Activated naive CD4-positive, alpha-beta T cell treated with anti-CD3 and anti-CD28 coated beads for 36 hours (primary cell): ENCODE measurements around the gene FRMD4A. TPM values are rescaled to one million over a fixed set of nuclear protein-coding genes. Genes with fewer than 3 reads are reported as not detected.

Experiments
- CTCF ChIA-PET: fragments of 350-600 bp; sonication (Branson Sonifier 250); formaldehyde crosslinking; loops from one replicate; lab custom pipeline; 2021; ENCODE audit warnings: antibody characterized with exemption; lab: Charles Lee
- DNase-seq: peaks from one replicate; pipeline ENCODE4 v3.0.0-alpha.2; 2020
- H3K27ac Mint-ChIP-seq: one replicate; pipeline ENCODE4 v1.8.0; 2021; ENCODE audit warnings: mild to moderate bottlenecking, mixed read lengths
- H3K27me3 Mint-ChIP-seq: one replicate; pipeline ENCODE4 v1.8.0; 2021; ENCODE audit warnings: low read depth, mixed read lengths
- H3K36me3 Mint-ChIP-seq: one replicate; pipeline ENCODE4 v1.8.0; 2021; ENCODE audit warnings: low read depth, mixed read lengths
- H3K4me1 Mint-ChIP-seq: one replicate; pipeline ENCODE4 v1.8.0; 2021; ENCODE audit warnings: low read depth, mixed read lengths
- H3K4me3 Mint-ChIP-seq: one replicate; pipeline ENCODE4 v1.8.0; 2021; ENCODE audit warnings: mild to moderate bottlenecking, moderate library complexity, mixed read lengths
- H3K9me3 Mint-ChIP-seq: one replicate; pipeline ENCODE4 v1.8.0; 2021; ENCODE audit warnings: mixed read lengths
- intact Hi-C: fragments of 100-400 bp; cut with micrococcal nuclease; formaldehyde crosslinking; loops from one replicate; pipeline ENCODE4 v1.15.1; 2023
- total RNA-seq, 2 experiments: library from RNA; stranded (reverse); gene quantifications; one replicate each; pipeline ENCODE4 v1.2.3, GENCODE V29; 2021

Gene FRMD4A
- total RNA-seq, 2 experiments from 2014 or later, result 0.69 to 1.1 TPM

DNA sequence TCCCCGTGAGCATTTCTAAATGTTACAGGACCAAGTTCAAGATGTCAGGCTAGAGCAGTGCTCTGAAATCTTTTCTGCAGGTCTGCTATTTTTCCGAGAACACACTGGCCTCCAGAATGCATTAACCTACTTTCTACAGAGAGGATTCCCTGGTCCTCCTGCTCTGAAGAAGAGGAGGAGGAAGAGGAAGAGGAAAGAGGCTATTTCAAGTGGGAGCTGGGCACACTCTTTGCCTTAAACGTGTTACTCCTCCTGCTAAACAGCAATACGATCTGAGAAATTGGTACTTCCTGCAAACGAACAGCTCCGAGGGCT lies 157.4 kb downstream of the FRMD4A start:
- no peak for DNase-seq
- H3K36me3 Mint-ChIP-seq, result no peaks in the 10 kb centered on the region
- H3K4me1 Mint-ChIP-seq, result peaks cover 15% of the 10 kb centered on the region
- H3K27ac Mint-ChIP-seq, result no peak overlapping the region
- intact Hi-C loops, result no loop called here
- CTCF ChIA-PET, result no interaction called here
- peaks cover 61% of the 10 kb centered on the region for H3K27me3 Mint-ChIP-seq
- H3K4me3 Mint-ChIP-seq, result peak overlapping the region; percentile 66
- H3K9me3 Mint-ChIP-seq, result no peaks in the 10 kb centered on the region

DNA sequence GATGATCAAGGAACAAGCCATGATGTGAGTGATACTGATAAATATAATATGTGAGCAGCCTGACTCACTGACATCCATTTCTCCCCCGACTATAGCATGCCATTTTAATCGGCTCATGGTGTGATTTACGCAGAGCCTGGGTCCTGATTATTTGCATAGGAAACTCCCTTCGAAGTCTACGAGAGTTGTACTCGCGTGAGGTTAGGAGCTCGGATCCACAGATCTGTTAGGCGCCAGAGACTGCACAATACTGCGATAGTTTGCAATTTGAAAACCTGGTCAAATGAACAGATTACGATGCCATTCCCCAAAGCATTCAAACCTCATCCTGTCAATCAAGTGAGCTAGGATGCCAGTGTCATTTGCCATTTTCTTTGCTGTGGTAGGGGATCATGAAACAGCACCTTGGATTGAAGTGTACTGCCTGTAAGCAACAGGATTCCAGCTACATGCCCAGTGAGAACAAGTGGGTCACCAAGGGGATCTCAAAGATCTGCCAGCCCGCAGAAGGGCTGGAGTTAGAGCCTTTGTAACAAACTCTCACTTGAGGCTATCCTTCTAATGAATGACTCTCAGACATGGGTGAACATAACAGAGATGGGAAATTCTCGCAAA lies 158.3 kb downstream of the FRMD4A start:
- CTCF ChIA-PET, result no interaction called here
- Mint-ChIP-seq H3K9me3 (no peaks in the 10 kb centered on the region), H3K27me3 (peaks cover 63% of the 10 kb centered on the region), H3K27ac (no peak overlapping the region), H3K4me3 (no peak overlapping the region), H3K36me3 (no peaks in the 10 kb centered on the region), H3K4me1 (peaks cover 15% of the 10 kb centered on the region)
- intact Hi-C loops, result no loop called here
- DNase-seq, result no peak

DNA sequence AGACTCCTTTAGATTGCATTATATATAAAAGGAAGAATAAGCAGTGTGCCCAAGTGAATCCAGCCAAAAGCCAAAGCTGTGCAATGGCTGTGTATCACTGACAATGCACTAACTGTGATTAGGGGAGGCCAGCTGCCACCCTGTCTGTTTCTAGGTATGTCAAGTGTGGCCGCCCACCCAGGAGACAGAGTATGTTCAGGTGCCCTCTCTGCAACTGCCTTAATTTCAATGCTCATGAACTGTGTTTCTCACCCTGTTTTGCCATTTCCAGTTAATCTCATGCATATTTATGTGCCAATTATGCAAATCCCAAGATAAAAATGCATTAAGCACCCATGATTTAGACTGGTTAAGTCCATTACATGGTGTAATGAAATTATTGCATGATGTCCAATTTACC lies 159.4 kb downstream of the FRMD4A start:
- Mint-ChIP-seq H3K4me3 (no peak overlapping the region), H3K36me3 (no peaks in the 10 kb centered on the region), H3K9me3 (no peaks in the 10 kb centered on the region), H3K27me3 (peaks cover 60% of the 10 kb centered on the region), H3K4me1 (peaks cover 15% of the 10 kb centered on the region), H3K27ac (no peak overlapping the region)
- intact Hi-C loops, result no loop called here
- CTCF ChIA-PET, result no interaction called here
- DNase-seq, result no peak

DNA sequence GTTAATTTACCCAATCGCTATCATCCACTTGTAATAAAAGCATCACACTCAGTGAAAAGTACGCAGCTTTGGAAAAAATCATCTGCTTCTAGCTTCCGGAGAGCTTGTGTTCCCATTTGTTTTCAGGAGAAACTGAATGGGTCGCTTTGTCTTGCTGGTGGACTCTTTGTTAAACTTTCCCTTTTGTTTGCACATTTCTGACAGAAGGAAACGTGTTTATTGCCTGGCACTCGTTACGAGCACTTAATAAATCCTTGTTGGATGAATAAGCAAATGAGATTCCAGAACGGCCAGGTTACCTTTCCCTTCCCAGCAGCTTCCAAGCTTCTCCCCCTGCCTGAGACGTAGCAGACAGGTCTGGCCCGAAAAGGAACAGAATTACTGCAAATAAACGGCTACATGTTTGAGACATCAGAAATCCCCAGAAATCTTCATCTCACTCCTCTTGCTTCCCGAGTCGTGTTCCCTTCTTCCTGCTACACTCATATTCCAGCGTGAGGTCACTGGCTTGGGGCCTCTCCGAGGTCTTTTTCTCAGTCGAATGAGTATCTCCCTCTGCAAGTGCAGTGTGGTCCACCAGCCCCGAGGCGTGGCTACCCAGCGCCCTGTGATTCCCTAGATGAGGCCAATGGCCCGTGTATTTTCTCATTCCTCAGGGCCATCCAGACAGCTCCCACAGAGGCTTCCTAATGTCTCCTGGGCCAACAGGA lies 167.2 kb downstream of the FRMD4A start:
- intact Hi-C loops, result no loop called here
- CTCF ChIA-PET, result no interaction called here
- H3K36me3 Mint-ChIP-seq, result no peaks in the 10 kb centered on the region
- no peak for DNase-seq
- H3K4me1 Mint-ChIP-seq, result no peaks in the 10 kb centered on the region
- no peaks in the 10 kb centered on the region for H3K9me3 Mint-ChIP-seq
- H3K4me3 Mint-ChIP-seq, result no peak overlapping the region
- no peak overlapping the region for H3K27ac Mint-ChIP-seq
- peaks cover 27% of the 10 kb centered on the region for H3K27me3 Mint-ChIP-seq

DNA sequence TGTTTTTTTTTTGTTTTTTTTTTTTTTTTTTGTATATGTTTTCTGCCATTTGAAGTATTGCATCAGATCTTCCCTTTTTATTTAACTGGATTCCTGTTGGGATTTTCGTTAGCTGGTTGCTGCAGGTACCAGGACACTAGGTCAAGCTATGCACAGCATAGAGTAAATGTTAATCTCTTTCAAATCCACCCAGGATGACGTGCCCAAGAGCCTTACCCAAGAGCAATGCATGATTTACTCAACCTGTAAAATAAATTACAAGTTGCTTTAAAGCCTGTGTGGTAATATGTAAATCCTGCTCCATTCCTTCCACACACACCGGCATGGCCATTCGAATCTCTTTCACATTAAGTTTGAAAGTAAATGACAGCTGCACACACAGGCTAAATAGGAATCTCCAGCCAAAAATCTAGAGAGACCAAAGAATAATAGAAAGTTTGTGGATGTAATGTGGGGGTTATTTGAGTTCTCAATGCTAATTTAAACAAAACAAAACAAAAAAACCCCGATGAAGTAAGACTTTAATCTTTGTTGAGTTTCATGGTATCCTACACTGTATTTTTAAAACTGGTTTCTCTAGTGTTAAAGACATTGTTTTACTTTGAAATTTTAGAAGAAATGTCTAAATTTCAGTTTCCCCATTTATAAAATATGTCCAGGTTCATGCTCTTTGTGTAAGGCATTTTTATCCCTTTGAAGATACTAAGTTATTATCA lies 167.9 kb downstream of the FRMD4A start:
- H3K36me3 Mint-ChIP-seq, result no peaks in the 10 kb centered on the region
- intact Hi-C loops, result no loop called here
- H3K9me3 Mint-ChIP-seq, result no peaks in the 10 kb centered on the region
- H3K4me1 Mint-ChIP-seq, result no peaks in the 10 kb centered on the region
- H3K4me3 Mint-ChIP-seq, result no peak overlapping the region
- DNase-seq, result no peak
- CTCF ChIA-PET, result no interaction called here
- peaks cover 31% of the 10 kb centered on the region for H3K27me3 Mint-ChIP-seq
- no peak overlapping the region for H3K27ac Mint-ChIP-seq

DNA sequence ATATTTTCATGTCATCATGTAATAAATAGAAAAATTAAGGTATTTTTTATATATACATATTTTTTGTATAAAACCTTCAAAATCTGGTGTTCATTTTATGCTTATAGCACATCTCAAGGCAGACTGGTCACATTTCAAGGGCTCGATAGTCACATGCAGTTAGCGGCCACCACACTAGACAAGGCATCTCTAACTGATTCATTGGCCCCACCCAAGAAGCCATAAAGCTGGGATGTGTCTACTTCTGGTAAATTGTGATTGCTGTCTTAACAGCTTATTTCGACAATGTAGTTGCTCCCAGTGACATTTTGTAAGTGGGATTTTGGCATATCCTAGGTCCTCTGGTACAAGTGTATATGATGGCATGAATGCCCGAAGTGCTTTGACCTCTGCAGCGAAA lies 168.7 kb downstream of the FRMD4A start:
- H3K36me3 Mint-ChIP-seq, result no peaks in the 10 kb centered on the region
- H3K4me1 Mint-ChIP-seq, result no peaks in the 10 kb centered on the region
- no peak overlapping the region for H3K4me3 Mint-ChIP-seq
- no peak for DNase-seq
- H3K9me3 Mint-ChIP-seq, result no peaks in the 10 kb centered on the region
- H3K27ac Mint-ChIP-seq, result no peak overlapping the region
- CTCF ChIA-PET, result no interaction called here
- H3K27me3 Mint-ChIP-seq, result peaks cover 29% of the 10 kb centered on the region
- intact Hi-C loops, result no loop called here

DNA sequence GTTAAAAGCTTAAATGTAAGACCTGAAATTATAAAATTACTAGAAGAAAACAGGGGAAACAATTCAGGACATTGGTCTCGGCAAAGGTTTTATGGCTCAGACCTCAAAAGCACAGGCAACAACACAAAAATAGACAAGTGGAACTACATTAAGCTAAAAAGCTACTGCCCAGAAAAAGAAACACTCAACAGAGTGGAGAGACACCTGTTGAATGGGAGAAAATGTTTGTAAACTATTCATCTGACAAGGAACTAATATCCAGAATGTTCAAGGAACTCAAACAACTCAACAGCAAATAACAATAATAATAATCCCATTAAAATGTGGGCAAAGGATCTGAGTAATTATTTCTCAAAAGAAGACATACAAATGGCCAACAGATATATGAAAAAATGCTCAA lies 170.4 kb downstream of the FRMD4A start:
- no peak overlapping the region for H3K4me3 Mint-ChIP-seq
- CTCF ChIA-PET, result no interaction called here
- intact Hi-C loops, result no loop called here
- no peaks in the 10 kb centered on the region for H3K4me1 Mint-ChIP-seq
- H3K9me3 Mint-ChIP-seq, result peaks cover 1% of the 10 kb centered on the region
- no peak for DNase-seq
- H3K27me3 Mint-ChIP-seq, result peaks cover 27% of the 10 kb centered on the region
- H3K36me3 Mint-ChIP-seq, result no peaks in the 10 kb centered on the region
- no peak overlapping the region for H3K27ac Mint-ChIP-seq

DNA sequence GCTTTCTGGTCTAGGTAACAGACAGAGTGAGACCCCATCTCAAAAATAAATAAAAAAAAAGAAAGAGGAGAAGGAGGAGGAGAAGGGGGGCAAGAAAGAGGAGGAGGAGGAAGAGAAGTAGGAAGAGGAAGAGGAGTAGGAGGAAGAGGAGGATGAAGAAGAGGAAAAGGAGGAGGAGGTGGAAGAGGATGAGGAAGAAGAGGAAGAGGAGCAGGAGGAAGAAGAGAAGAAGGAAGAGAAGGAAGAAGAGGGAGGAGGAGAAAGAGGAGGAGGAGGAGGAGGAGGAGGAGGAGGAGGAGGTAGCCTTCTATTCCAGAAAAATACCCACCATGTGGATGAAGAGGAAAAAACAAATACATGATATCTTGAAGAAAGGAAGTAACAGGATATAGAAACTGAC lies 172.1 kb downstream of the FRMD4A start:
- no peak overlapping the region for H3K27ac Mint-ChIP-seq
- no peak for DNase-seq
- no peaks in the 10 kb centered on the region for H3K36me3 Mint-ChIP-seq
- CTCF ChIA-PET, result no interaction called here
- H3K4me3 Mint-ChIP-seq, result no peak overlapping the region
- peaks cover 25% of the 10 kb centered on the region for H3K27me3 Mint-ChIP-seq
- peaks cover 1% of the 10 kb centered on the region for H3K9me3 Mint-ChIP-seq
- H3K4me1 Mint-ChIP-seq, result no peaks in the 10 kb centered on the region
- intact Hi-C loops, result no loop called here

DNA sequence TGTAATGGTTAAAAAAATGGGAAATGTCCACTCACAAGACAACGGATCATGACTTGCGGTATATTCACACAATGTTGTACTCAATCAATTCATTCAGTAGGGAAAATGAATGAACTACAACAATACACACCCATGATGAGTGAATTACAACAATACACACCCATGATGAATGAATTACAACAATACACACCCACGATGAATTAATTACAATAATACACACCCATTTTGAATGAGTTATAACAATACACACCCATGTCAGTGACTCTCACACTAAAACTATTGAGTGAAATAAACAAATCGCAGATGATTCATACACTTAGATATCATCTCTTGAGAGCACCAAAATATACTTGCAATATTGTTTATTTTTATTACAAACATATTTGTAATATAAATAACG lies 174.6 kb downstream of the FRMD4A start:
- DNase-seq, result no peak
- no peaks in the 10 kb centered on the region for H3K36me3 Mint-ChIP-seq
- intact Hi-C loops, result no loop called here
- H3K4me1 Mint-ChIP-seq, result no peaks in the 10 kb centered on the region
- peaks cover 18% of the 10 kb centered on the region for H3K27me3 Mint-ChIP-seq
- H3K4me3 Mint-ChIP-seq, result no peak overlapping the region
- H3K27ac Mint-ChIP-seq, result no peak overlapping the region
- peaks cover 1% of the 10 kb centered on the region for H3K9me3 Mint-ChIP-seq
- CTCF ChIA-PET, result no interaction called here

DNA sequence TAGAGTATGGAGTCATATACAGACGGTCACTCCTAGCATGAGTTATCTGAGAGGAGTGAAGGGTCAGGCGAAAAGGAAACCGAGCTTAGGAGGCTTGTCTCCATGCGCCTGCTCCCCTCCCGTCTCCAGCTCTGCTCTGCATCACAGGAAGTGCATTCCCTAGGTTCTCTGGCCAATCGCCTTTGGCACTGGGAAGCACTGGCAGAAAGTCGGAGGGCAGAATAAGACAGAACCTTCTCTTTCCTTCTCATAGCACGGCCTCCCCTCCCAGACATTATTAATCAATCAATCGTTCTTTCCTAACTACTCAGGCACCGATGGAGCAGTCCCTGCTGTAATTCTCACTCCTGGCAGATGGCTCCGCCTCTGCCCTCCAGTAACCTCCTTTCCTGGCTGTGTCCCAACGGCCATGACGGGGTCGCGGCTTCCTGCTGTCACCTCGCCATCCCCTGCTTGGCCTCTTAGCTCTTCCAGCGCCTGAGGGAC lies 177.1 kb downstream of the FRMD4A start:
- CTCF ChIA-PET, result no interaction called here
- no peaks in the 10 kb centered on the region for H3K4me1 Mint-ChIP-seq
- H3K9me3 Mint-ChIP-seq, result peaks cover 1% of the 10 kb centered on the region
- no peak for DNase-seq
- no peak overlapping the region for H3K4me3 Mint-ChIP-seq
- peaks cover 9% of the 10 kb centered on the region for H3K27me3 Mint-ChIP-seq
- H3K27ac Mint-ChIP-seq, result no peak overlapping the region
- H3K36me3 Mint-ChIP-seq, result no peaks in the 10 kb centered on the region
- intact Hi-C loops, result no loop called here

DNA sequence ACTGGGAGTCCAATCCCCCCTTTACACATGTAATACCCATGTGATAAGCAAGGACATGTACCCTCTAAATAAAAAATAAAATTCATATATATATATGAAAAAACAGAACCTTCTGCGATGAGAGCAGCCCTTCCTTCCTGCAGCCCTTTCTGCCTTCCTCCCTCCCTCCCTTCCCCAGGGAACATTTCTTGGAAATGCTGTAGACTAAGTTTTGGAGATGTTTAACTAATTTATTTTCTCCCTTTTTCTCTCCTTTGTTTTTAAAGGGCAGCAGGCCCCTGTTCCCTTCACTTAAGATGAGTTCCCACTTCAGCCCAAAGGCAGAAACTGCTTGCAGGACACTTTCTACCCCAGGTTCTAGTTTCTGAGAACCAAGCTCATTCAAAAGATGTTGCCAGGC lies 179.2 kb downstream of the FRMD4A start:
- Mint-ChIP-seq H3K4me1 (no peaks in the 10 kb centered on the region), H3K36me3 (no peaks in the 10 kb centered on the region), H3K27me3 (peaks cover 6% of the 10 kb centered on the region), H3K4me3 (no peak overlapping the region), H3K9me3 (peaks cover 1% of the 10 kb centered on the region), H3K27ac (no peak overlapping the region)
- CTCF ChIA-PET, result no interaction called here
- intact Hi-C loops, result no loop called here
- DNase-seq, result no peak

DNA sequence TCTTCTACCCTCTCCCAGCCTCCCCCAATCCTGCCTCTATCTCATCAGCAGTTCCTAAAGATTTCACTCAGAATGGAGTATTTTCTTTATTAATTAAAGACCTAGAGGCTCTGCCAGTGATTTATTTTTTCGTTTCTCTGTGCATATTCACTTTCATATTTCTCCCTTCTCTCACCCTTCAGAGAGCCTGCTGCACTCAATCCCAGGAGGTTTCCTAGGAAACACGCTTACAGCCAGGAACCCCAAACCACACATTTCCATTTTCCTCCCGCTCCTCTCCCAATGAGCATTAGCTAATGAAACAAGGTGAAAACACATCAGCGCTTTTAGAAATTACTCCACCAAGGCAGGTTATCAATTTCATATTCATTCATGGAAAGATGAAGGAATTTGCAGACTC lies 180.2 kb downstream of the FRMD4A start:
- Mint-ChIP-seq H3K9me3 (peaks cover 1% of the 10 kb centered on the region), H3K4me3 (no peak overlapping the region), H3K36me3 (no peaks in the 10 kb centered on the region), H3K4me1 (no peaks in the 10 kb centered on the region), H3K27me3 (peaks cover 3% of the 10 kb centered on the region), H3K27ac (no peak overlapping the region)
- CTCF ChIA-PET, result interaction anchor here (0.6 kb wide), 1 partner anchor 14 kb away, joined by 3 read pairs; no protein-coding TSS in a partner anchor
- intact Hi-C loops, result no loop called here
- no peak for DNase-seq

DNA sequence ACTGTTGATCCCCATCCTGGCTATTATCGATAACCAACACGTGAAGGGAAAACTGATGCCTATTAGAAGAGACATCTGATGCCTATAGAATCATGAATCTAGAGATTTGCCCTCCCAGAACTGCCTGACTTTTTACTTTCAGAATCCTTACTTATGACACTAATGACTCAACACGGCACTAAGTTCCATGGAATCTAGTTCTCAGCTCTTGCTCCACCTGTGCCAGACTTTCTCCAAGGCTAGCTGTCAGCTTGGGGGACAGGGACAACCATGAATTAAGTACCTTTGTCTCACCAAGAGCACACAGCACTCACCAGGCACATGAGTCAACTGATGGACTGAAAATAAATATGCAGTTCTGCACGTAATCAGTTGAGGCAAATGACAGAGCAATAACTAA lies 184.2 kb downstream of the FRMD4A start:
- Mint-ChIP-seq H3K27me3 (peaks cover 23% of the 10 kb centered on the region), H3K4me1 (no peaks in the 10 kb centered on the region), H3K9me3 (no peaks in the 10 kb centered on the region), H3K27ac (no peak overlapping the region), H3K36me3 (no peaks in the 10 kb centered on the region), H3K4me3 (no peak overlapping the region)
- DNase-seq, result no peak
- intact Hi-C loops, result no loop called here
- CTCF ChIA-PET, result no interaction called here
